Posterior vena cava (tissue), 2 donors: ENCODE results near the gene SLC12A9. TPM values are rescaled to one million over a fixed set of nuclear protein-coding genes. Genes with fewer than 3 reads are reported as not detected.

Source experiments
- DNase-seq: peaks from one replicate; pipeline ENCODE4 v3.0.0-alpha.2; 2020; ENCODE audit warnings: low spot score
- intact Hi-C, 2 donors: fragments of 100-400 bp; cut with DNase I; formaldehyde crosslinking; loops; one replicate each; pipeline versions ENCODE4 v1.14.1 to v1.14.2; 2022 to 2023
- total RNA-seq, 2 donors: library from RNA; stranded (reverse); fragmentation: NEBNext Ultra II Directional; extraction: Animal tissue kit (Norgen Biotek cat#: 25700); gene quantifications; one replicate each; pipeline ENCODE4 v1.2.1, GENCODE V29; 2021
- donor health status: DM: yes; HTN: yes; CAD: no.
- donor health status: DM: yes; HTN: yes; CAD: no.

The SLC12A9 gene
- total RNA-seq, 2 donors from 2014 or later = 15.6 to 22.8 TPM

GRCh38 chr7:100854899-100855298, 2.4 kb downstream of the SLC12A9 start:
- intact Hi-C loops = loop anchor here (5.0 to 10.0 kb wide), 4 partner anchors 58 to 290 kb away; partner anchors contain the start of genes EPO (in 1 of the 2) and POP7 (in 1 of the 2)
- peak; percentile 71 for DNase-seq

DNA sequence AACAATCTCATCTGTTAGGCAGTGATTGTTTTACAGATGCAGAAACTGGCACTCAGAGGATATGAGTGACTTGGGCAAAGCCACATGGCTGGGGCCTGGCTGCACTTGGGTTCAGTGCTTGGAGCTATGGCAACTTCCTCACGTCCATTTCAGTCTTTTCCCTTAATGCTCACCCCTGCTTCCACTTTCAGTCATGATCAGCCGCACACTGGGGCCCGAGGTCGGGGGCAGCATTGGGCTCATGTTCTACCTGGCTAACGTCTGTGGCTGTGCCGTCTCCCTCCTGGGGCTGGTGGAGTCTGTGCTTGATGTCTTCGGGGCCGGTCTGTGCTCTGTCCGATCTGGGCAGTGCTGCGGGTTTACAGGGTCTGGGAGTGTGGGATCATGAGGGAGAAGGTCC, 3.0 kb downstream of the SLC12A9 start:
- peak; percentile 72 for DNase-seq
- intact Hi-C loops = loop anchor here (10.0 kb wide), 2 partner anchors 131 to 291 kb away; partner anchors contain the start of gene EPO (in 1 of the 2)

DNA sequence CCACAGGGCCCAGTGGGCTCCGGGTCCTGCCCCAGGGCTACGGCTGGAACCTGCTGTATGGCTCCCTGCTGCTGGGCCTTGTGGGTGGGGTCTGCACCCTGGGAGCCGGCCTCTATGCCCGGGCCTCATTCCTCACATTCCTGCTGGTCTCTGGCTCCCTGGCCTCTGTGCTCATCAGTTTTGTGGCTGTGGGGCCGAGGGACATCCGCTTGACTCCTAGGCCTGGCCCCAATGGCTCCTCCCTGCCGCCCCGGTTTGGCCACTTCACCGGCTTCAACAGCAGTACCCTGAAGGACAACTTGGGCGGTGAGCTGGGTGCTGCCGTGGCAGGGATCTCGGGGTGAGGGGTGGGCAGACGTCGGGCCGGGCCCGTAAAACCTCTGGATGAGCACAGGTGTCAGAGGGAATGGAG, 4.4 kb downstream of the SLC12A9 start:
- peak; percentile 60 for DNase-seq
- intact Hi-C loops = loop anchor here (10.0 kb wide), 2 partner anchors 132 to 292 kb away; partner anchors contain the start of gene EPO (in 1 of the 2)

- DNase-seq = peak; percentile 75
- intact Hi-C loops = loop anchor here (10.0 kb wide), 2 partner anchors 135 to 295 kb away; partner anchors contain the start of gene EPO (in 1 of the 2)
Measured at GRCh38 chr7:100859856-100860255, 7.3 kb downstream of the SLC12A9 start.

- intact Hi-C loops = no loop called here
Measured at GRCh38 chr7:100860702-100861615, 8.4 kb downstream of the SLC12A9 start.

GRCh38 chr7:100861616-100861985, 9.1 kb downstream of the SLC12A9 start:
- no peak for DNase-seq
- intact Hi-C loops = no loop called here

More at GRCh38 chr7:100860702-100861615, 8.4 kb downstream of the SLC12A9 start:
- DNase-seq = no peak

DNA sequence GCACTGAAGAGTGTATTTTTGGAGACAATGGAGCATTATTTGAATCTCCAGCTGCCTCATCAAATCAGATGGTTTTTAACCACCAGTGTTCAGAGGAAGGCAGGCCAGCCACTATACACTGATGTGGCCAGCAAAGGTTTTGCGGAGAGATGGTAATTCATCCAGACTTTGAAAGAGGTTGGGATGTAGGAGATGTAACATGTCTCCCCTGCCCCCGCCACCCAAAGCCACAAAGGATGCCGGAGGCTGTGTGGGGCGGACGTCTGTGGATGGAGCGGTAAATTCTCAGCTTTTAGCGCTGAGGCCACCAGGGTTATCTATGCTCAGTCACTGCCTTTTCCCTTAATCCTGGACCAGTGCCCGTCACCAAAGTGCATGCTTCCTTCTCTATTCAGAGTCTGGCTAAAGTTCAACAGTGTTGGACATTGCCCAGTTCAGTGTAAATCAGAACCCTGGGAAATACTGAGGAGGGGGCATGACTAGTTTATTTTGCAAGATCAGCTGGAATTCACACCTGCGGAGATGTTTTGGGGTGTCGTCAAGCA, 11.0 kb downstream of the SLC12A9 start:
- intact Hi-C loops = no loop called here
- peak; percentile 70 for DNase-seq

GRCh38 chr7:100864263-100864845, 11.8 kb downstream of the SLC12A9 start:
- no peak for DNase-seq
- intact Hi-C loops = no loop called here

DNA sequence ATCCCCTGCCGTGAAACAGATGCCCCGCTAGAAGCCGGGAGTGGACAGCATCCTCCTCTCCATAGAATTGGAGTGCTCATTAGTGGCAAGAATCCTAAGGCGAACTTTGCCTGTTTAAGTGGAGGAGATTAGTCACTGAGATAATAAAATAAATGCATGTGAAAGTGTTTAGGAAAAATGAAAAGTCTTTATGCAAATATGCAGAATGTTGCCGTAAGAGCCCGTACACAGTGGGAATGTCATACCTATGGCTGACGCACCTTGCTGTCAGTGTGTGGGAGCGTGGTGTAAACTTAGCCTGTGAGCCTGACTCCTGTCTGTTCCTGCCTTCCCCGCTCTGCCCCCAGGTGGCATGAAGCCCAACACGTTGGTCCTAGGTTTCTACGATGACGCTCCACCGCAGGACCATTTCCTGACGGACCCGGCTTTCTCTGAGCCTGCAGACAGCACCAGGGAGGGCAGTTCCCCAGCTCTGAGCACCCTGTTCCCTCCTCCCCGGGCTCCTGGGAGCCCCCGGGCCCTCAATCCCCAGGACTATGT, 12.9 kb downstream of the SLC12A9 start:
- intact Hi-C loops = no loop called here
- no peak for DNase-seq

DNA sequence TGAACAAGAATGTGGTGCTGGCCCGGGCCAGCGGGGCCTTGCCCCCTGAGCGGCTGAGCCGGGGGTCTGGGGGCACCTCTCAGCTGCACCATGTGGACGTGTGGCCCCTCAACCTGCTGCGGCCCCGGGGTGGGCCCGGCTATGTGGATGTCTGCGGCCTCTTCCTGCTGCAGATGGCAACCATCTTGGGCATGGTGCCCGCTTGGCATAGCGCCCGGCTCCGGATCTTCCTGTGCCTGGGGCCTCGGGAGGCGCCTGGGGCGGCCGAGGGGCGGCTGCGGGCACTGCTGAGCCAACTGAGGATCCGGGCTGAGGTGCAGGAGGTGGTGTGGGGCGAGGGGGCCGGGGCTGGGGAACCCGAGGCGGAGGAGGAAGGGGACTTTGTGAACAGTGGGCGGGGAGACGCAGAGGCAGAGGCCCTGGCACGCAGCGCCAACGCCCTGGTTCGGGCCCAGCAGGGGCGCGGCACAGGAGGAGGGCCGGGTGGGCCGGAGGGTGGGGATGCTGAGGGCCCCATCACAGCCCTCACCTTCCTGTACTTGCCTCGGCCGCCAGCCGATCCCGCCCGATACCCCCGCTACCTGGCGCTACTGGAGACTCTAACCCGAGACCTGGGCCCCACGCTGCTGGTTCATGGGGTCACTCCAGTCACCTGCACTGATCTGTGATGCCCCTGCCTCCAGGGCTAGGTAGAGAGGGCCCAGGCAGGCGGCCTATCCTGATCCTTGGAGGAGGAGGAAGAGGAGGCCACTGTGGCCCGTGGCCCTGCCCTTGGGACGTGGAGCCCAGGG, 13.6 kb downstream of the SLC12A9 start:
- DNase-seq = peak; percentile 95
- intact Hi-C loops = no loop called here

DNA sequence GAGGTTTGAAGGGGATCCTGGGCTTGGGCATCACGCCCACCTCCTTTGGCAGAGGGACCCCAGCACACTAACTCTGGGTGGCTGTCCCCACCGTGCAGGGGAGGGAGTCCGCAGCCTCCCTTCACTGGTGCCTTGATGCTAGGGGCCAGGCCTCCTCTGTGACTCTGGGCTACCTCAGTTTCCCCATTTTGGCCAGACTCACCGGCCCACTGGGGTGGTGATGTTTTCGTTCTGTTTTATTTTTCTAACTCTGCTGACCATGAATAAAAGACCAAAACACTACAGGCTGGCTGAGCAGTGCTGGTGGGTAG, 14.2 kb downstream of the SLC12A9 start:
- no peak for DNase-seq
- intact Hi-C loops = no loop called here

GRCh38 chr7:100867040-100867775, 14.7 kb downstream of the SLC12A9 start, which contains the start of gene TRIP6:
TSS of gene TRIP6 (plus strand) at chr7:100867387. CDS start at chr7:100867498, 111 bp downstream.
- peak; percentile 97 for DNase-seq
- intact Hi-C loops = no loop called here

DNA sequence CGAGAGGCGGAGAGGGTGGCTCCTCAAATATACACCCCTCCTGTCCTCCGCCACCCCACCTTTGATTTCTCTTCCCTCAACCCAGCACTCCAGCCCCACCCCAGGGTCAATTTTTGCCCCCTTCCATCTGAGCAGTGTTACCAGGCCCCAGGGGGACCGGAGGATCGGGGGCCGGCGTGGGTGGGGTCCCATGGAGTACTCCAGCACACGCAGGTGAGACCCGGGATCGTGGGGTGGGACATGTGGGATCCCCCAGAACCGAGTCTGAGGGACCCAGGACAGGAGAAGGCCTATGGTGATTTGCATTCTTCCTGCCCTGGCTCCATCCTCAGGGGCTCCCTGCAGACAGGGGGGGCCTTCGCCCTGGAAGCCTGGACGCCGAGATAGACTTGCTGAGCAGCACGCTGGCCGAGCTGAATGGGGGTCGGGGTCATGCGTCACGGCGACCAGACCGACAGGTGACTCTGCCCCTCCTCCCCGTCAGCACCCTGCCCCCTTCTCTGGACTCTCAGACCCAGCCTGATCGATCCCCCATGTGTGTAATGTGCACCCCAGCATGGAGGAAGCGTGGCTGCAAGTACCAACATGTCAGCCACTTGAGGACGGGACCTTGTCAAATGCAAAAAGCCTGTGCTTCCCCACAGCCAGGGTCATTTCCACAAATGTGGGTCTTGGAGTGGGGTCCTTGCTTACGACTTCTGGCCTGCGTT, 15.4 kb downstream of the SLC12A9 start:
- intact Hi-C loops = no loop called here
- peak; percentile 75 for DNase-seq

DNA sequence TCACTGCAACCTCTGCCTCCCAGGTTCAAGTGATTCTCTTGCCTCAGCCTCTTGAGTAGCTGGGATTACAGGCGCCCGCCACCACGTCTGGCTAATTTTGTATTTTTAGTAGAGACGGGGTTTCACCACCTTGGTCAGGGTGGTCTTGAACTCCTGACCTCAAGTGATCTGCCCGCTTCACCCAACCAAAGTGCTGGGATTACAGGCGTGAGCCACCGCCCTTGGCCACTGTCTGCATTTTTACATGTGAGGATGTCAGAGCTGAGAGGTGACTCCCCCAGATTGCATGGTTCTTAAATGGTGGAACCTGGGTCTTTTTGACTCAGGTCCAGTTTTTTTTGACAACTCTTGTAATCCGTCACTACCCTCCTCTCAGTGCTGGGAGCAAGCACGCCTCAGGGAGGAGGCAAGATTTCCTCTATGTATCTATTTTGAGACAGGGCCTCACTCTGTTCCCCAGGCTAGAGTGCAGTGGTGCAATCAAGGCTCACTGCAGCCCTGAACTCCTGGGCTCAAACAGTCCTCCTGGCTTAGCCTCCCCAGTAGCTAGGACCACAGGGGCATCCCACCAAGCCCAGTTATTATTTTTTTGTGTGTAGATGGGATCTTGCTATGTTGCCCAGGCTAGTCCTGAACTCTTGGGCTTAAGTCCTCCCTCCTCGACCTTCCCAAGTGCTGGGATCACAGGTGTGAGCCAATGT, 21.2 kb downstream of the SLC12A9 start:
- intact Hi-C loops = no loop called here
- DNase-seq = no peak

DNA sequence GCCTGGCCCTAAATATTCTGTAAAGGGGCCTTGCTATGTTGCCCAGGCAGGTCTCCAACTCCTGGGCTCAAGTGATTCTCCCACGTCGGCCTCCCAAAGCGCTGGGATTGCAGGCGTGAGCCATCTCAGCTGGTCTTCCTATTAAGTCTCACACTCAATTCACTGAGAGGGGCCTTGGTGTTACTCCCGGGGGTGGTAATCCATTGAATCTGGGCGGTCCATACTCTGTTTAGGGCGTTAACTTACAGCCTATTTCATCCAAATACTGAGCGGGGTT, 21.7 kb downstream of the SLC12A9 start:
- intact Hi-C loops = no loop called here
- peak; percentile 64 for DNase-seq

- DNase-seq = peak; percentile 100
- intact Hi-C loops = no loop called here
Measured at GRCh38 chr7:100874577-100875355, 22.3 kb downstream of the SLC12A9 start, which contains the start of gene SRRT. TSS of gene SRRT (plus strand) at chr7:100875103. CDS start at chr7:100875591, 488 bp downstream.

GRCh38 chr7:100875356-100875751, 22.8 kb downstream of the SLC12A9 start:
- intact Hi-C loops = no loop called here

More at GRCh38 chr7:100875356-100875751, 22.8 kb downstream of the SLC12A9 start:
- DNase-seq = peak; percentile 87
